ENCODE data around the gene IGSF3.
"Not testable (repeated sequence)": the region's sequence is repeated elsewhere in the genome, so short reads cannot be mapped to it uniquely, and the experiment has no call there.

Gene IGSF3

GRCh38 chr1:116604408-116604807 is 63.1 kb downstream of the IGSF3 start:
- not testable (repeated sequence) for H2BK5ac ChIP-seq (ENCODE audit: low read depth, low read length, poor library complexity, severe bottlenecking); H3K27me3 ChIP-seq (ENCODE audit: control insufficient read depth in 1 of 2, insufficient read depth in 1 of 2, low read length in 2 of 2); H3K36me3 ChIP-seq (ENCODE audit: control insufficient read depth in 1 of 2, insufficient read depth in 2 of 2, low read depth in 1 of 2, low read length in 2 of 2); H3K9me3 ChIP-seq (ENCODE audit: control insufficient read depth, low read length); H3K79me1 ChIP-seq (replicated peaks; ENCODE audit: low read length, poor library complexity, severe bottlenecking); H3K14ac ChIP-seq (ENCODE audit: low read length in 2 of 2); H3K4me3 ChIP-seq (ENCODE audit: insufficient read depth in 1 of 2, low read depth in 1 of 2, low read length in 2 of 2); H2AFZ ChIP-seq (ENCODE audit: low read depth, low read length); H2AK5ac ChIP-seq (ENCODE audit: low read length, severe bottlenecking); H4K91ac ChIP-seq (ENCODE audit: low read length); H3K4ac ChIP-seq (ENCODE audit: low read depth in 1 of 2, low read length in 2 of 2); H3K23ac ChIP-seq (ENCODE audit: low read length in 2 of 2); DNase-seq; H2BK15ac ChIP-seq (ENCODE audit: low read depth, poor library complexity, severe bottlenecking); H2BK120ac ChIP-seq (ENCODE audit: low read depth, low read length); H4K8ac ChIP-seq (ENCODE audit: low read length); H3K27ac ChIP-seq (ENCODE audit: low read length, poor library complexity, severe bottlenecking); H3K4me2 ChIP-seq (ENCODE audit: low read length, poor library complexity, severe bottlenecking); H2BK12ac ChIP-seq (ENCODE audit: low read length in 2 of 2); H3K4me1 ChIP-seq (ENCODE audit: control insufficient read depth, insufficient read depth, low read depth, low read length); H3K9ac ChIP-seq (ENCODE audit: low read length); H3K18ac ChIP-seq (ENCODE audit: low read depth in 1 of 2, low read length in 2 of 2)
- 93% methylated on average over 3 of the region's 6 CpGs for WGBS

- not testable (repeated sequence) for H2BK120ac ChIP-seq (ENCODE audit: low read depth, low read length); H3K4me1 ChIP-seq (ENCODE audit: control insufficient read depth, insufficient read depth, low read depth, low read length); H2BK12ac ChIP-seq (ENCODE audit: low read length in 2 of 2); H2AK5ac ChIP-seq (ENCODE audit: low read length, severe bottlenecking); H3K23ac ChIP-seq (ENCODE audit: low read length in 2 of 2); H3K4ac ChIP-seq (ENCODE audit: low read depth in 1 of 2, low read length in 2 of 2); H3K79me1 ChIP-seq (replicated peaks; ENCODE audit: low read length, poor library complexity, severe bottlenecking); H3K18ac ChIP-seq (ENCODE audit: low read depth in 1 of 2, low read length in 2 of 2); DNase-seq; H3K4me2 ChIP-seq (ENCODE audit: low read length, poor library complexity, severe bottlenecking); H3K4me3 ChIP-seq (ENCODE audit: insufficient read depth in 1 of 2, low read depth in 1 of 2, low read length in 2 of 2); H3K27ac ChIP-seq (ENCODE audit: low read length, poor library complexity, severe bottlenecking); H2BK5ac ChIP-seq (ENCODE audit: low read depth, low read length, poor library complexity, severe bottlenecking); H4K91ac ChIP-seq (ENCODE audit: low read length); H4K8ac ChIP-seq (ENCODE audit: low read length); H3K9me3 ChIP-seq (ENCODE audit: control insufficient read depth, low read length); H2AFZ ChIP-seq (ENCODE audit: low read depth, low read length); H3K14ac ChIP-seq (ENCODE audit: low read length in 2 of 2); H3K27me3 ChIP-seq (ENCODE audit: control insufficient read depth in 1 of 2, insufficient read depth in 1 of 2, low read length in 2 of 2); H3K9ac ChIP-seq (ENCODE audit: low read length); H2BK15ac ChIP-seq (ENCODE audit: low read depth, poor library complexity, severe bottlenecking); H3K36me3 ChIP-seq (ENCODE audit: control insufficient read depth in 1 of 2, insufficient read depth in 2 of 2, low read depth in 1 of 2, low read length in 2 of 2)
- 92% methylated on average over 20 of the region's 21 CpGs for WGBS
These were observed 63.9 kb downstream of the IGSF3 start for GRCh38 chr1:116603646-116604045.

- WGBS: no CpG with 5 or more reads among the region's 2 CpGs
- H2BK120ac ChIP-seq (ENCODE audit: low read depth, low read length): not testable (repeated sequence)
These were observed 68.2 kb downstream of the IGSF3 start for GRCh38 chr1:116599369-116599768.

GRCh38 chr1:116598420-116599036 is 69.0 kb downstream of the IGSF3 start:
- H3K23ac ChIP-seq (ENCODE audit: low read length in 2 of 2); H3K9me3 ChIP-seq (ENCODE audit: control insufficient read depth, low read length); H3K36me3 ChIP-seq (ENCODE audit: control insufficient read depth in 1 of 2, insufficient read depth in 2 of 2, low read depth in 1 of 2, low read length in 2 of 2); H3K27me3 ChIP-seq (ENCODE audit: control insufficient read depth in 1 of 2, insufficient read depth in 1 of 2, low read length in 2 of 2); H2AK5ac ChIP-seq (ENCODE audit: low read length, severe bottlenecking); H2BK15ac ChIP-seq (ENCODE audit: low read depth, poor library complexity, severe bottlenecking); H3K9ac ChIP-seq (ENCODE audit: low read length); H2BK120ac ChIP-seq (ENCODE audit: low read depth, low read length); DNase-seq; H2BK12ac ChIP-seq (ENCODE audit: low read length in 2 of 2); H3K4me3 ChIP-seq (ENCODE audit: insufficient read depth in 1 of 2, low read depth in 1 of 2, low read length in 2 of 2); H4K8ac ChIP-seq (ENCODE audit: low read length); H3K14ac ChIP-seq (ENCODE audit: low read length in 2 of 2); H3K27ac ChIP-seq (ENCODE audit: low read length, poor library complexity, severe bottlenecking); H3K79me1 ChIP-seq (replicated peaks; ENCODE audit: low read length, poor library complexity, severe bottlenecking); H4K91ac ChIP-seq (ENCODE audit: low read length); H3K4me2 ChIP-seq (ENCODE audit: low read length, poor library complexity, severe bottlenecking); H2AFZ ChIP-seq (ENCODE audit: low read depth, low read length); H2BK5ac ChIP-seq (ENCODE audit: low read depth, low read length, poor library complexity, severe bottlenecking); H3K18ac ChIP-seq (ENCODE audit: low read depth in 1 of 2, low read length in 2 of 2); H3K4me1 ChIP-seq (ENCODE audit: control insufficient read depth, insufficient read depth, low read depth, low read length); H3K4ac ChIP-seq (ENCODE audit: low read depth in 1 of 2, low read length in 2 of 2): not testable (repeated sequence)
- 82% methylated on average over 9 of the region's 11 CpGs for WGBS

More at GRCh38 chr1:116599369-116599768, 68.2 kb downstream of the IGSF3 start:
- H3K9me3 ChIP-seq (ENCODE audit: control insufficient read depth, low read length); H3K14ac ChIP-seq (ENCODE audit: low read length in 2 of 2); H2AFZ ChIP-seq (ENCODE audit: low read depth, low read length); H3K23ac ChIP-seq (ENCODE audit: low read length in 2 of 2); H3K4me1 ChIP-seq (ENCODE audit: control insufficient read depth, insufficient read depth, low read depth, low read length); H3K79me1 ChIP-seq (replicated peaks; ENCODE audit: low read length, poor library complexity, severe bottlenecking); H3K27me3 ChIP-seq (ENCODE audit: control insufficient read depth in 1 of 2, insufficient read depth in 1 of 2, low read length in 2 of 2); H3K4me3 ChIP-seq (ENCODE audit: insufficient read depth in 1 of 2, low read depth in 1 of 2, low read length in 2 of 2); DNase-seq; H2AK5ac ChIP-seq (ENCODE audit: low read length, severe bottlenecking); H3K4ac ChIP-seq (ENCODE audit: low read depth in 1 of 2, low read length in 2 of 2); H2BK5ac ChIP-seq (ENCODE audit: low read depth, low read length, poor library complexity, severe bottlenecking); H3K18ac ChIP-seq (ENCODE audit: low read depth in 1 of 2, low read length in 2 of 2); H4K91ac ChIP-seq (ENCODE audit: low read length); H2BK12ac ChIP-seq (ENCODE audit: low read length in 2 of 2); H3K27ac ChIP-seq (ENCODE audit: low read length, poor library complexity, severe bottlenecking); H2BK15ac ChIP-seq (ENCODE audit: low read depth, poor library complexity, severe bottlenecking); H3K4me2 ChIP-seq (ENCODE audit: low read length, poor library complexity, severe bottlenecking); H3K9ac ChIP-seq (ENCODE audit: low read length); H3K36me3 ChIP-seq (ENCODE audit: control insufficient read depth in 1 of 2, insufficient read depth in 2 of 2, low read depth in 1 of 2, low read length in 2 of 2); H4K8ac ChIP-seq (ENCODE audit: low read length): not testable (repeated sequence)
